ENCODE results near the gene SNAP23.

- no peak for TF ChIP-seq CTCF (conservative IDR thresholded peaks at IDR 0.05; ENCODE audit: low read length)
- no peak for TF ChIP-seq EZH2phosphoT487 (IDR thresholded peaks at IDR 0.05; ENCODE audit: borderline replicate concordance, low read depth, low read length)
Observed at GRCh38 chr15:42474827-42475226, 20.6 kb upstream of the SNAP23 start.

All from OCI-LY7 (cell line).